ENCODE results near the gene F12.
A peak's percentile ranks its signal among the peaks of the same experiment; 100 is the strongest.

Gene F12

DNA sequence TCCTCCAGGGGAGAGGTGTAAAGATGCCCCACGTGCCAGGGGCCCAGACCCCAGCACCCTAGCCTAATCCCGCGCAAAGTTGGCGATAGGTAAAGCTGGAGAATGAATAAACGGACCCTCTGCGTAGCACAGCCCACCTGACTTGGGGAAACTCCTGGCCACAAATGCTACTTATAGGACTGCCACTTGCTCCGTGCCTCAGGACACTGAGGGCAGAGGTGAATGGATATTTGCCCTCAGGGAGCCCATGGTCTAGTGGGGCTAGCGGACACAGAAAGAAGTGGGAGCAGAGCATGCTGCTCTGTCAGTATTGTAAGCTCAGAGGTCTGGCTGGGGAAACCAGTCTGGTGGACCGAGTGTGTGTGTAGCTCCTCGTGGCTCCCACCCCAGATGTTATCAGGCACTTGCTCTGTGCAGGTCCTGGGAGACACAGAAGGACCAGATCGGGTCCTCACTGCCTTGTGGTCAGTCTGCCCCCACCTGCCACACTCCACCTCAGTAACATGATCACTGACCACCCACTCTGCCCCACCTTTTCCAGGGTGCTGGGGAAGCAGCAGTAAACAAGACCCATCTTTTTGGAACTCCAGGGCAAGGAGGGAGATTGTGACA, 18.0 kb upstream of the F12 start:
- TF ChIP-seq, protein P1, sequence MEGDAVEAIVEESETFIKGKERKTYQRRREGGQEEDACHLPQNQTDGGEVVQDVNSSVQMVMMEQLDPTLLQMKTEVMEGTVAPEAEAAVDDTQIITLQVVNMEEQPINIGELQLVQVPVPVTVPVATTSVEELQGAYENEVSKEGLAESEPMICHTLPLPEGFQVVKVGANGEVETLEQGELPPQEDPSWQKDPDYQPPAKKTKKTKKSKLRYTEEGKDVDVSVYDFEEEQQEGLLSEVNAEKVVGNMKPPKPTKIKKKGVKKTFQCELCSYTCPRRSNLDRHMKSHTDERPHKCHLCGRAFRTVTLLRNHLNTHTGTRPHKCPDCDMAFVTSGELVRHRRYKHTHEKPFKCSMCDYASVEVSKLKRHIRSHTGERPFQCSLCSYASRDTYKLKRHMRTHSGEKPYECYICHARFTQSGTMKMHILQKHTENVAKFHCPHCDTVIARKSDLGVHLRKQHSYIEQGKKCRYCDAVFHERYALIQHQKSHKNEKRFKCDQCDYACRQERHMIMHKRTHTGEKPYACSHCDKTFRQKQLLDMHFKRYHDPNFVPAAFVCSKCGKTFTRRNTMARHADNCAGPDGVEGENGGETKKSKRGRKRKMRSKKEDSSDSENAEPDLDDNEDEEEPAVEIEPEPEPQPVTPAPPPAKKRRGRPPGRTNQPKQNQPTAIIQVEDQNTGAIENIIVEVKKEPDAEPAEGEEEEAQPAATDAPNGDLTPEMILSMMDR (IDR thresholded peaks at IDR 0.05; ENCODE audit: low read depth, low read length, missing control alignments): no peak
- H3K27me3 ChIP-seq (replicated peaks): no peaks in the 10 kb centered on the region
- peak overlapping the region; percentile 69 for H3K4me3 ChIP-seq (ENCODE audit: low read depth, low read length)
- peaks cover 5% of the 10 kb centered on the region for H3K36me3 ChIP-seq (replicated peaks)
- H3K27ac ChIP-seq: peak overlapping the region; percentile 77
- no peak for DNase-seq
- in situ Hi-C loops (cut with HindIII; ENCODE audit: low pct_ligation_motif_present, low sequenced_read_pairs): loop anchor here (25.0 kb wide), 1 partner anchor 115 kb away; the partner anchor contains the start of genes MXD3, PRELID1 and RAB24

DNA sequence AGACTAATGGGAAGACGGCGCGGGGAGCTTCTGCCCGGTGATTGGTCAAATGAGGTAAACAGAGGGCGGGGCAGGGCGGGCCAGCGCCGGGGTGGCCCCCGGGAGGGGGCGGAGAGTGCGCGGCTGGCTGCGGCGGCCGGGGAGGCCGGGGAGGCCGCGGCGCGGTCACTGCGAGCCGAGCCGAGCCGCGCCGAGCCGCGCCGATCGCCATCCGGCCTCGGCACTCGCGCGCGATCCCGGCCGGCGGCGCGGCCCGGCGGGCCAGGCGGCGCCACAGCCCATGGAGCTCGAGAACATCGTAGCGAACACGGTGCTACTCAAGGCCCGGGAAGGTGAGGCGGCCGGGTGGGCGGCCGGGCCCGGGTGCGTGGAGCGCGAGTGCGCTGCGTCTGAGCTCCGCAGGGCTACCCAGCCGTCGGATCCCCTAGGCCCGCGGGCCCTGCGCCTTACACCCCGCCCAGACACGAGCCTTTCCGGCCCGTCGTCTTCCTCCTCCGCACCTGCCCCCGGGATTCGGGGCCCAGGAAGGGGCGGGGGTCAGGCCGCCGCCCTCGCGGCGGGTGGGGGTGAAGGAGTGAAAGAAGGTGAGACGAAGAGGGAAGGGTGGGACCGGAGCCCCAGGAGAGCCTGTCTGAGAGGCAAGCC, 17.3 kb upstream of the F12 start, which contains the start of gene GRK6:
TSS of gene GRK6 (plus strand) at position 111 of the 645 bp plus-strand sequence. CDS start at position 281, 170 bp downstream.
- peaks cover 2% of the 10 kb centered on the region for H3K36me3 ChIP-seq (replicated peaks)
- H3K27ac ChIP-seq: peak within 1 kb of the TSS; percentile 89
- DNase-seq: peak; percentile 10
- in situ Hi-C loops (cut with HindIII; ENCODE audit: low pct_ligation_motif_present, low sequenced_read_pairs): loop anchor here (25.0 kb wide), 1 partner anchor 114 kb away; the partner anchor contains the start of genes MXD3, PRELID1 and RAB24
- peak within 1 kb of the TSS; percentile 69 for H3K4me3 ChIP-seq (ENCODE audit: low read depth, low read length)
- no peaks in the 10 kb centered on the region for H3K27me3 ChIP-seq (replicated peaks)
- TF ChIP-seq, protein P1 (IDR thresholded peaks at IDR 0.05; ENCODE audit: low read depth, low read length, missing control alignments): no peak

DNA sequence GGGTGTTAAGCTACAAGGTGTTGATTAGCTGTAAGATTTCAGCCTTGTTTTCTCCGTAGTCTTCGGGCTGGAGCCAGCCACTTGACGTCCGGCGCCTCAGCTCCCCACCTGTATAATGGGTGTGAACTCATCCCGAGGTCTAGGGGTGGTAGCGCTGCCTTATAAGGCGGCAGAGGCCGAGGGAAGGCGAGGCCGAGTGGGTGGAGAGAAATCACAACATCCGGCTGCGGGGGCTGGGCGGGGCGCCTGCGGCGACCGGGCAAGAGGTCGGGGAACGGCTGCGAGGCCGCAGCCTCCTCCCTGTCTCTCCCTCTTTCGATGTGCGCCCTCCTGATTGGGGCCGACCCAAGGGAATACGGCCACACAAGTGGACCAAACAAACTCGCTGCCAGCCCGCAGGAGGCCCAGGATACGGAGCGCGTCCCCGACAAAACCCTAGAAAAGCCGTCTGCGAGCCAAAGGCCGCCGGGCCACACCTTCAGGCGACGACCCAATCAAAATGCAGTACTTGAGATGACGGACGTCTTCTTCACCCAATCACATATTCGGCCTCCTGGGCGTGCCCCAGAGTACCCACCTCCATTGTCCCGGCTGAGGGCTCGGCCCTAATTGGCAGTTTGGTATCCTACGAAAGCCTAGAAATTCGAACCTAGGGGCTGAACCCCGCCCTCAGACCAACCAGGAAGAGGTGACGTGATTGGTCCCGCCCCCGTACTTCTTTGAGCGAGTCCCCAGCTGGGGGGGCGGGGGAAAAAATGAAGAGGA, 16.6 kb upstream of the F12 start:
- TF ChIP-seq, protein P1 (IDR thresholded peaks at IDR 0.05; ENCODE audit: low read depth, low read length, missing control alignments): no peak
- Histone ChIP-seq H3K4me3 (ENCODE audit: low read depth, low read length) (peak overlapping the region; percentile 66), H3K27me3 (replicated peaks) (no peaks in the 10 kb centered on the region), H3K36me3 (replicated peaks) (no peaks in the 10 kb centered on the region), H3K27ac (peak overlapping the region; percentile 89)
- in situ Hi-C loops (cut with HindIII; ENCODE audit: low pct_ligation_motif_present, low sequenced_read_pairs): loop anchor here (25.0 kb wide), 1 partner anchor 114 kb away; the partner anchor contains the start of genes MXD3, PRELID1 and RAB24
- peak; percentile 100 for DNase-seq

DNA sequence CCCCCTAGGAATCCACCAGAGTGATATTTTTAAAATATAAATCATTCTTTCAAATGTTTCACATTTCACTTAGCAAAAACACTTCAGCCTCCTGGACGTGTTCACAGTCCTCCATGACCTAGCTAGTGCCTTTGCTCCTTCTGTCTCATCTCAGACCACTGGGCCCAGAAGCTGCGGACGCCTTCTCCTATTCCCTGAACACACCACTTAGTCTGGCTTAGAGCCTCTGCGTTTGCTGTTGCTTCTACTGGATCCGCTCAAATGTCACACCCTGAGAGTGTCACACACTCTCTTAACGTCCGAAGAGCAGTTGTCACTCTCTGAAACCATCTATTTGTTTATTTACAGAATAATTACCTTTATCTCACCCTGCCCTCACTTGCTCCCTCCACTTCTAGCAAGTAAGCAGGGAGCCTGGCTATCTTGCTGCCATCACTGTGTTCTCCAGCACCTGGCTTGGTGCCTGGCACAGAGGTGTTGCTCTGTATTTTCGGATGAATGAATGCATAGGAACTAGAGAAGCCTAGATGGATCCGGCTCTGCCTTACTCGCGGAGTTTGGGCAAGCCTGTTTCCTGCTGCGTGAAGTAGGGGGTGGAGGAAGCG, 15.9 kb upstream of the F12 start:
- TF ChIP-seq, protein P1 (IDR thresholded peaks at IDR 0.05; ENCODE audit: low read depth, low read length, missing control alignments): no peak
- H3K27ac ChIP-seq: peak overlapping the region; percentile 89
- in situ Hi-C loops (cut with HindIII; ENCODE audit: low pct_ligation_motif_present, low sequenced_read_pairs): loop anchor here (25.0 kb wide), 1 partner anchor 113 kb away; the partner anchor contains the start of genes MXD3, PRELID1 and RAB24
- no peaks in the 10 kb centered on the region for H3K27me3 ChIP-seq (replicated peaks)
- peak overlapping the region; percentile 66 for H3K4me3 ChIP-seq (ENCODE audit: low read depth, low read length)
- H3K36me3 ChIP-seq (replicated peaks): no peaks in the 10 kb centered on the region
- no peak for DNase-seq

DNA sequence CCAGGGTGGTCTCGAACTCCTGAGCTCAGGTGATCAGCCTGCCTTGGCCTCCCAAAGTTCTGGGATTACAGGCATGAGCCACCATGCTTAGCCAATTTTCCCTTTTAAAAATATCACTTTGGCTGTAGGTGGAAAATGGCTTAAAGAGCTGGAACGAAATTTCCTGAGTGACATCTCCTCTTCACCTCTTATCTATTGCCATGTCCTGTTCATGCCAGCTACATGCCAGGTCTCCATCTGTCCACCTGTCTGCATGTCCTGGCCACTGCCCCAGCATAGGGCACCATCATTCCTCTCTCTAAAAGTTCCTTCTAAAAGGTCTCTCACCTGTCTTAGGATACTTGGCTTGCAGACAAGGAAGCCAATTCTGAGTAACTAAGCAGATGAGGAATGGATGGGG, 14.3 kb upstream of the F12 start:
- in situ Hi-C loops (cut with HindIII; ENCODE audit: low pct_ligation_motif_present, low sequenced_read_pairs): no loop called here
- Histone ChIP-seq H3K27ac (no peak overlapping the region), H3K36me3 (replicated peaks) (no peaks in the 10 kb centered on the region), H3K4me3 (ENCODE audit: low read depth, low read length) (no peak overlapping the region), H3K27me3 (replicated peaks) (no peaks in the 10 kb centered on the region)
- DNase-seq: no peak
- TF ChIP-seq, protein P1 (IDR thresholded peaks at IDR 0.05; ENCODE audit: low read depth, low read length, missing control alignments): no peak
